HG02938 (cell line): ENCODE results near the gene TMPRSS6.

Experiments
- ATAC-seq: cut with Tn5 transposase; IDR thresholded peaks from one replicate; pipeline ENCODE4 v1.9.1; 2021; ENCODE audit warnings: mild to moderate bottlenecking, moderate library complexity; ENCODE audit not compliant: unreplicated experiment

TMPRSS6 gene

DNA sequence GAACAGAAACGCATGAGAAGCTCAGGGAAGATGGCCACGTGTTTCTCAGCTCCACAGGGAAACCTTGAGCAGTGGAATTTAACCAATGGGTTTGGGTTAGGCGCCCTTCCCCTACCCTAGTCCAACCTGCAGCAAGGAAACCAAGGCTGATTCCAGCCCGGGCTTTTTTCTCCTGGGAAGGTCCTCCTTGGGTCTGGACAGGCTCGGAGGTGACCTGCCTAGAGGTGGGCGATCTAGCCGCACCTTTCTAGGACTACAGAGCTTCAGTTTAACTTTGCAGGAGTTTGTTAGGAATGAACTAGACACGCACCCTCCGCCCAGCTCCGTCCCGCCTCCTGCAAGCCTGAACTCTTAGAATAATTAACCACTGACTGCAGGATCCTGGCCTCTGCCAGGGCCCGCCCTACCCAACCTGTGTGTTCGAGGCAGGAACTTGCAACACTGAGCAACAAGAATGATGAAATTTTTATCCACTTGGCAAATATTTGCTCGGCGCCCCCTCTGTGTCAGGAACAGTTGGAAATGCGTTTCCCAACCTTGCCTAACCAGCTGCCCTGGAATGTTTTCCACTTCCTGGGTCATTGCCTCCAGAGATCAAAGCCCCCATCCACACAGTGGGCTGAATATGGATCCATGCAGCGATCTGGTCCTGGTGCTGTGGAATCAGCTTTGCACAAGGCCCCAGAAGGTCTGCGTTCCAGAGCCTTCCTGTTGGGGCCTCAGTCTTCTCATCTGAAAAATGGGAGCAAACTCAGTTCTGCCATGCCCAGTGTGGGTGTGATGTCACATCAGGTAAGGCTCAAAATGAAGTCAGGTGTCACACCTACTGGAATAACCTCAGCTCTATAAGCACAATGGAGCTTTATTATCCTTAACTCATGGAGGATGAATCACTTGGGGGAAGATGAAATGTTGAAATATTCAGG, 76.7 kb downstream of the TMPRSS6 start:
- no peak for ATAC-seq

- ATAC-seq = no peak
These were observed 77.4 kb downstream of the TMPRSS6 start for GRCh38 chr22:37032134-37032534.

- no peak for ATAC-seq
These were observed 78.8 kb downstream of the TMPRSS6 start for GRCh38 chr22:37030560-37031281.

GRCh38 chr22:37028692-37029674, 80.5 kb downstream of the TMPRSS6 start:
- no peak for ATAC-seq

- ATAC-seq = no peak
These were observed 82.0 kb downstream of the TMPRSS6 start for GRCh38 chr22:37027556-37027955.

DNA sequence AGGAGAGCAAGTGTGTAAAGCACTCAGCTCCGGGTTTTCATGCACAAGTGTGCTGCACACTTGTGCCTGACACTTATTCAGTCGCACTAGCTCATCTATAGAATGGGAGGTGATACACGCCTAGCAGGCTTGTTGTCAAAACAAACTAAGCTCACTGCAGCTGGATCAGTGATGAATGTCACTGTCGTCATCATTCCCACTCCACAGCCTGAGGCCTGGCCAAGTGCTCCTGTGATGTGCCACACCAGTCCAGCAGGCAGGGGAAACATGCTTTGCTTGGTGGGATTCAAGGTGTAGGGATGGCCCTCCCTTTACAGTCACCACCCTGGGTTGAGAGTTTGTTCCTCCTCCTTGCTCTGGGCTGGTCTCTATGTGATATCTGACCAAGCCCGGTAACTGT, 83.2 kb downstream of the TMPRSS6 start:
- no peak for ATAC-seq

DNA sequence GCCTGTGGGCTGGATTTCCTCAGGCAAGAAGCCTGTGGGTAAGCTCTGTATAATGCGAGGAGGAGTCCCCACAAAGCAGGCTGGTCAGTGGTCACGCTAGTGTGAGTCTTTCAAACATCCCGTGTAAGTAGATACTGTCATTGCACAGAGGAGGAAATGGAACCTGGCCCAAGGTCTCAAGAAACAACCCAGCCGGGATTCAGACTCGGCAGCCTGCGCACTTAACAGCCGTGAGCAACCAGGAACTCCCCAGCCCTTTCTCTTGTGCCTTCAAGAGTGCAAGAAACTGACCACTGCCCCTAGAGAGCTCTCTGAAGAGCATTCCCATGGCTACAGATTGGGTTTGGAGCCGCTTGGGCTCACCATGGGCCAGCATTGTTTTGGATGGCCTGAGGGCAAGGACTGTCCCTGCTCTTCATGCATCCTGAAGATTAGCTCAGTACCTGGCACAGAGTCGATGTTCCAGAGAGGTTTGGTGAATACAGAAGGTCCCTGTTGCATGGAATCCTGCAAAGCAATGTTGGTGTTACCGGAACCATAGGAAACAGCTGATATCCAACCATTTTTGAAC, 83.9 kb downstream of the TMPRSS6 start:
- ATAC-seq = no peak

DNA sequence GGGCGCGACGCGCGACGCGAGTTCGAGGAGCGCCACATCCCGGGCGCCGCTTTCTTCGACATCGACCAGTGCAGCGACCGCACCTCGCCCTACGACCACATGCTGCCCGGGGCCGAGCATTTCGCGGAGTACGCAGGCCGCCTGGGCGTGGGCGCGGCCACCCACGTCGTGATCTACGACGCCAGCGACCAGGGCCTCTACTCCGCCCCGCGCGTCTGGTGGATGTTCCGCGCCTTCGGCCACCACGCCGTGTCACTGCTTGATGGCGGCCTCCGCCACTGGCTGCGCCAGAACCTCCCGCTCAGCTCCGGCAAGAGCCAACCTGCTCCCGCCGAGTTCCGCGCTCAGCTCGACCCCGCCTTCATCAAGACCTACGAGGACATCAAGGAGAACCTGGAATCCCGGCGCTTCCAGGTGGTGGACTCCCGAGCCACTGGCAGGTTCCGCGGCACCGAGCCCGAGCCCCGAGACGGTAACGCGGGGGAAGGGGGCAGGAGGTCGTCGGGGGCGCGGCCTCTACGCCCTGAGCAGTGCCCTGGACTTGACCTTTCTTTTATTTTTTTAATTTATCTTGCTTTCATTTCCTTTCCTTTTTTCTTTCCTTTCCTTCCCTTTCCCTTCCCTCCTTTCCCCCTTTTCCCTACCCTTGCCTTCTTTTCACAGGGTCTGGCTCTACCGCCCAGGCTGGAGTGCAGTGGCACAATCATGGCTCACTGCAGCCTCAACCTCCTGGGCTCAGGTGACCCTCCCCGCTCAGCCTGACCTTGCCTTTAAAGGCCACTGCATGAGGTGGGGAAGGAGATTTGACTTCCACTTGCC, 85.0 kb downstream of the TMPRSS6 start:
- no peak for ATAC-seq

DNA sequence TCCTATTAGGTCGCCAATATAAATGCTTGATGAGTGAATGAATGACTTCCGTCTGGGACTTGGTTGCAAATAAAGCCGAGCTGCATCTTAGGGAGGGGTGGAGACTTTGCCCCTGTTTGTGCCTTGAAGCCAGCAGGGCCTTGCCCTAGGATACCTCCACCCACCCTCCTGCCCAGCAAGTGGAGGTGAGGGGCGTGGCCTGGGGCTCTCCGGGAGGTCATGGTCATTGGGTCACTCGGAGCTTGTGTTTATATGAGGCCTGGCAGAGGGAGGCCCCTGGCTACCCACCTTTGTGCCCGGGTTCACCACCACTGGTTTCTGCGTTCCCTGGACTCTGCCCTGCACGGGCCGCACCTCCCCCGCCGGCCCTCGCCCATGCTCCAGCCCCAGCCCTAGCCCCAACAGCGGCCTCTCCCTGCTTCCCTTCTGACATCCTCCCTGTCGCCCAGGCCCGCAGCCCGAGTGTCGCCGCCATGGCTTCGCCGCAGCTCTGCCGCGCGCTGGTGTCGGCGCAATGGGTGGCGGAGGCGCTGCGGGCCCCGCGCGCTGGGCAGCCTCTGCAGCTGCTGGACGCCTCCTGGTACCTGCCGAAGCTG, 85.7 kb downstream of the TMPRSS6 start:
- ATAC-seq = no peak

GRCh38 chr22:37022483-37023337, 86.8 kb downstream of the TMPRSS6 start:
- ATAC-seq = no peak

DNA sequence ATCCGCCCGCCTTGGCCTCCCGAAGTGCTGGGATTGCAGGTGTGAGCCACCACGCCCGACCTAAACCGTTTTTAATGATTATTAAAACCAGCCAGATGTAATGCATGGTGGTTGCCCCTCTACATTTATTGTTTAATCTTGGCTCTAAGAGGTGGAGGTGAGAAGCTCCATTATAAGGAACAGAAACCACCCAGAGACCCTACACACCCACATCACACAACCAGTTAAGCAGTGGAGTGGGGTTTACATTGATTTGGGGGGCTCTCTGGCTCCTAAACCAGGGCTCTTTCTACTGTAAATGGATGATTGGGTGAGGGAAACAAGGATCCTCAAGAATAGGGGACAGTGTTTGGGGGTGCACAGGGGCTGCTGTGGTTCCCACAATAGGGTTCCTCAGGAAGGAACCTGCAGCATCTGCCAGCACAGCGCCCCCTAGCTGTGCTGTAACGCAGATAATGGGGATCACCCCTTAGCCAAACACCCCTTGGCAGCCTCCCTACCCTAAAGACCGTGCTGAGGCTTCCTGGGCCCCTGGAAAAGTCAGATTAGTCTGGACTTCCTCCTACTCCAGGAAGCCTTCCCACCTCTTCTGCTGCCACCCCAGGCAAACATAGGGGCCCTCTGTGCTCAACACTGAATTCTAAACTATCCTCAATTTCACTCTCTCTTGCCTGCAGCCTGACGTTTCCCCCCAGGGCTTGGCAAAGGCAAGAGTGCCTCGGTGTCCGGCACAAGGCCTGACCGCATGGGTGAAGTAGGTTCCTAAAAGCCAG, 87.6 kb downstream of the TMPRSS6 start:
- no peak for ATAC-seq

- ATAC-seq = no peak
These were observed 88.5 kb downstream of the TMPRSS6 start for GRCh38 chr22:37021041-37021440.

DNA sequence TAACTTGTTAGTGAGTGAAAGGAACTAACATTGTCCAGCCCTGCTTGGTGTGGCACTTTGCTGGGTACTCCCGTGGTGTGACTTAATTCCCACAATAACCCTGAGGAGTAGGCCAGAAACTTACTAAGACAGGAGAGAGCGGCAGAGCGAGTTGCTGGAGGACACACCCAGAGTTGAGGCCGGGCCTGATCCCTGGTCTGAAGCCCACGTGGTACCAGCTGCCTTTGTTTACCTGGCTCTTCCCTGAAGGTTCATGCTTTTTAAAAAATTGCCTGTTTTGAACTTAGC, 89.4 kb downstream of the TMPRSS6 start:
- no peak for ATAC-seq

DNA sequence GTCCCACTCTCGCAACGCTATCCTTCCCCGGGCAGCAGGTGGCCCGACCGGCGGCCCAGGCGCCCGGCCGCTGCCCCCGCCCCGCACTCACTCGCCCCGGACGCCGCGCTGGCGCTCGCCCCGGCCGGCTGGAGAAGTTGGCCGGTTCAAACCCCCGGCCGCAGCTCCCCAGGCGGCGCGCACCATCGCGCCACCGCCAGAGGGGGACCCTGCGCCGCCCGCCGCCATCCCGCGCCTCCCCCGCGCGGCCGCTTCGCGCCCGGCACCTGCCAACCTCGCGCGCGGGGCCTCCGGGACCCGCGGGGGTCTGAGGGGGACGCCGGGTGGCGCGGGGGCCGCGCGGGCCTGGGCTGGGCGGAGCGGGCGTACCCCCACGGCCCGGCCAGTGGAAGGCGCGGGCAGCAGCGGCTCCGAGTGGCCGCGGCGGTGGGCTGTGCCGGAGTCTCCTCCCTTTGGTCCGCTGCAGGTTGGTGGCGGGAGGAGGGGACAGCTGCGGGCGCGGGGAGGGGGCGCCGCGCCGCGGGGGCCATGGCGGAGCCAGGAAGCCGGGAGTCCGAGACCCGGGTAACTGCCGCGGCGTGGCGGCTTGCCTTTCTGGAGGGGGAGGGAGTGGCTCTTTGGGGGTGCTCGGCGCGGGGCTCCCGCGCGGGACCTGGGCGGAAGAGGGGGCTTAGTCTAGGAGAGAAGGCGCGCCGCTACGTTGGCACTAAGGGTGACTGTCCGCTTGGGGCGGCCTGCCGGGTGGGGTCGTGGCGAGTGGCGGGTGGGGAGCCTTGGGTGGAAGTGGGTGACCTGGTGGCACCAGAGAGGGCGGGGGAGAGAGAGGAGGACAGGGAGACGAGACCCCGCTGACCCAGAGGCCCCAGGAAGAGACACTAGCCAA, 90.0 kb downstream of the TMPRSS6 start, which contains the start of the genes MPST and TST:
MPST (plus strand) TSS at position 434 of the 883 bp plus-strand sequence; CDS start at position 529, 95 bp downstream.
TST (minus strand) TSS at position 139 of the 883 bp plus-strand sequence. CDS start 715 bp downstream, outside the sequence.
- ATAC-seq = no peak

DNA sequence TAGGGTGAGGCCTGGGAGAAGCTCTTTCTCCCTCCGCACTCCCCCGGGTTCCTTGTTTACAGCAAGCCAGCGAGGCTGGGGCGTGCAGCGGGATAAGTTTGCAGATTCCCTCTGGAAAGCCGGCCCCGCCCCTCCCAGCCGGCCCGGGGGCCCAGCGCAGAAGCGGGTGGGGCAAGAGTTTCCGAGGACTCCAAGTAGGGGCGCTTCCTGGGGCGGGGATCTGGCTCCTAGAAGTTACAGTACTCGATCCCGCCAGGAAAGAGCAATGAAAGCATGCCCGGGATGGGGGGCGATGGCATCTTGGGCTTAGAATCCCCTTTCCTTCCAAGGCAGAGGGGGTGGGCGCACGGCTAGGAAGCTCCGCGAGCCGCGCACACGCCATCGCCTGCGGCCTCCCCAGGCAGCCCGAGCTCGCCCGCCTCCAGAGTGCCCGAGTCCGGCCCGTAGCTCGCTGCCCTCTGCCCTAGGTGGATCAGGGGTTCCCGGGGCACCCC, 90.7 kb downstream of the TMPRSS6 start:
- ATAC-seq = no peak

- no peak for ATAC-seq
These were observed 91.3 kb downstream of the TMPRSS6 start for GRCh38 chr22:37018086-37018814.
